Stimulated activated CD8-positive, alpha-beta memory T cell treated with anti-CD3 and anti-CD28 coated beads, Interleukin-15, amount 100 ng/mL, for 48 hours (primary cell): Measurements from ENCODE around the gene LCE2C.
A peak's percentile ranks its signal among the peaks of the same experiment; 100 is the strongest.
"Not testable (repeated sequence)": the region's sequence is repeated elsewhere in the genome, so short reads cannot be mapped to it uniquely, and the experiment has no call there.

Experiments
- DNase-seq, 2 donors: peaks; one replicate each; pipeline ENCODE4 v3.0.0-alpha.2; 2020; ENCODE audit warnings: low read depth in 2 of 2

LCE2C gene

GRCh38 chr1:152674983-152675382 lies at the start of gene LCE2C:
TSS of gene LCE2C (plus strand) at chr1:152675279. CDS start at chr1:152676016, 737 bp downstream.
- not testable (repeated sequence) for DNase-seq

- DNase-seq, result no peak
These were observed 48.3 kb upstream of the LCE2C start for GRCh38 chr1:152626744-152627143.

- no peak for DNase-seq
These were observed 44.5 kb upstream of the LCE2C start for GRCh38 chr1:152630596-152630995.

- no peak for DNase-seq
These were observed 34.7 kb upstream of the LCE2C start for GRCh38 chr1:152640351-152640750.

- DNase-seq, result no peak
These were observed 31.1 kb upstream of the LCE2C start for GRCh38 chr1:152643945-152644344.

- no peak for DNase-seq
These were observed 29.9 kb upstream of the LCE2C start for GRCh38 chr1:152645146-152645545.

- no peak for DNase-seq
These were observed 28.4 kb upstream of the LCE2C start for GRCh38 chr1:152646656-152647055.

GRCh38 chr1:152654110-152654509 lies 21.0 kb upstream of the LCE2C start:
- peak; percentile 28 to 32 for DNase-seq

GRCh38 chr1:152656459-152656858 lies 18.6 kb upstream of the LCE2C start:
- DNase-seq, result no peak

- no peak for DNase-seq
These were observed 17.4 kb upstream of the LCE2C start for GRCh38 chr1:152657677-152658076.

GRCh38 chr1:152658649-152659048 lies 16.4 kb upstream of the LCE2C start:
- no peak for DNase-seq

- DNase-seq, result no peak
These were observed 12.0 kb upstream of the LCE2C start, which contains the start of gene LCE2D for GRCh38 chr1:152663098-152663497. TSS of gene LCE2D (plus strand) at chr1:152663380. CDS start at chr1:152664106, 726 bp downstream.

- DNase-seq, result not testable (repeated sequence)
These were observed 8.9 kb upstream of the LCE2C start for GRCh38 chr1:152666171-152666570.

GRCh38 chr1:152667648-152668047 lies 7.4 kb upstream of the LCE2C start:
- DNase-seq, result no peak

- DNase-seq, result no peak
These were observed 2.1 kb upstream of the LCE2C start for GRCh38 chr1:152673016-152673415.

GRCh38 chr1:152679459-152679858 lies 4.4 kb downstream of the LCE2C start:
- no peak for DNase-seq

- no peak for DNase-seq
These were observed 6.5 kb downstream of the LCE2C start for GRCh38 chr1:152681616-152682015.

GRCh38 chr1:152683846-152684245 lies 8.8 kb downstream of the LCE2C start:
- no peak for DNase-seq

GRCh38 chr1:152685823-152686222 lies 10.7 kb downstream of the LCE2C start, which contains the start of gene LCE2B:
TSS of gene LCE2B (plus strand) at chr1:152686123. CDS start at chr1:152686844, 721 bp downstream.
- DNase-seq, result not testable (repeated sequence)

- no peak for DNase-seq
These were observed 22.9 kb downstream of the LCE2C start, which contains the start of gene LCE2A for GRCh38 chr1:152697701-152698600. TSS of gene LCE2A (plus strand) at chr1:152698345. CDS start at chr1:152698902, 557 bp downstream.

GRCh38 chr1:152699746-152700145 lies 24.7 kb downstream of the LCE2C start:
- no peak for DNase-seq

- DNase-seq, result no peak
These were observed 32.8 kb downstream of the LCE2C start, which contains the start of gene LCE4A for GRCh38 chr1:152707860-152708259. TSS of gene LCE4A (plus strand) at chr1:152708160. CDS start at chr1:152709076, 916 bp downstream.

- no peak for DNase-seq
These were observed 43.2 kb downstream of the LCE2C start for GRCh38 chr1:152718238-152718637.
